PC-3 (cell line): ENCODE results near the gene AP1M2.

Experiments
- CTCF ChIP-seq: fragments of 300-600 bp; sonication (generic); conservative IDR thresholded peaks from 2 replicates; pipeline ENCODE4 v1.5.1; 2017; ENCODE audit warnings: antibody characterized with exemption, low read depth, mild to moderate bottlenecking, low read length
- EZH2 ChIP-seq: fragments of 300-600 bp; sonication (generic); IDR thresholded peaks from one replicate; pipeline ENCODE4 v1.6.1; 2017; ENCODE audit warnings: antibody characterized with exemption, mild to moderate bottlenecking, low read length; ENCODE audit not compliant: unreplicated experiment
- EZH2phosphoT487 ChIP-seq: fragments of 300-600 bp; sonication (generic); IDR thresholded peaks from 2 replicates; pipeline ENCODE4 v1.6.1; 2018; ENCODE audit warnings: mild to moderate bottlenecking, antibody characterized with exemption, low read length, borderline replicate concordance

GRCh38 chr19:10634430-10634829 lies 47.3 kb upstream of the AP1M2 start:
- TF ChIP-seq CTCF = no peak
- TF ChIP-seq EZH2 = no peak
- TF ChIP-seq EZH2phosphoT487 = no peak
